ENCODE measurements around the gene TSSK2.

DNA sequence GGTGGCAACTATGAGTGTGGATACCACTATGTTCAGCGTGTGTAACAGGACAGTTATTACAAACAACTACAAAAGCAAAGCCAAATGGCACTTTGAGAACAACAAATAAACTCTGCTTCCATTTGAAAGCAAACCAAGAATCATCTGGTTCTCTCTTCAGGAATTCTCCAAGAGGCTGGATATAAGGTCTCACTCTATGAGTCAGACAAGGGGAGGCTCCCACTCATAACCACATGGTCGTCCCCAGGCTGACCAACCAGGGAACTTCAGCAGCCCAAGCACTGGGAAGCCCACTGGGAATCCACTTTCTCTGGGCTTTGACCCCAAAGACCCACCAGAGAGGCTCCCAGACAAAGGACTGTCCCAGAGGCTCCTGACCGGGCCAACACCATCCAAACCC, 44.2 kb upstream of the TSSK2 start:
- TF ChIP-seq REST (IDR thresholded peaks at IDR 0.05; ENCODE audit: insufficient read depth in 1 of 2, low read depth in 2 of 2, low read length in 2 of 2): no peak
- TF ChIP-seq POLR2AphosphoS5 (IDR thresholded peaks at IDR 0.05; ENCODE audit: low read depth, low read length): no peak
